Suppressor macrophage treated with lipopolysaccharide for 4 hours (primary cell): ENCODE data around the gene TMEM30B.

Experiments used
- DNase-seq: peaks from one replicate; pipeline ENCODE4 v3.0.0-alpha.2; 2020

The TMEM30B gene

GRCh38 chr14:61231810-61232209 is 49.3 kb downstream of the TMEM30B start:
- no peak for DNase-seq

- no peak for DNase-seq
Observed at GRCh38 chr14:61229981-61230380, 51.2 kb downstream of the TMEM30B start.

GRCh38 chr14:61229475-61229888 is 51.7 kb downstream of the TMEM30B start:
- no peak for DNase-seq

- DNase-seq: no peak
Observed at GRCh38 chr14:61227884-61228591, 53.1 kb downstream of the TMEM30B start.
